H1 (cell line): ENCODE measurements around the gene TBRG4. TPM values are rescaled to one million over a fixed set of nuclear protein-coding genes. Genes with fewer than 3 reads are reported as not detected.

Source experiments
- CTCF ChIA-PET: fragments of 300-600 bp; sonication (Branson Sonifier 250); formaldehyde crosslinking; loops from one replicate; lab custom pipeline; 2021; ENCODE audit not compliant: partially characterized antibody; lab: Charles Lee
- POLR2A ChIA-PET: fragments of 300-600 bp; sonication (Branson Sonifier 250); formaldehyde crosslinking; loops from one replicate; lab custom pipeline; 2021; ENCODE audit warnings: inconsistent platforms; ENCODE audit not compliant: partially characterized antibody; lab: Charles Lee
- DNase-seq, 2 experiments: peaks; one replicate each; pipeline versions ENCODE4 v3.0.0 to v3.0.0-alpha.2; 2010 to 2022; ENCODE audit warnings: low spot score in 2 of 2, low read depth in 1 of 2, mixed read lengths in 1 of 2
- FAIRE-seq: peaks from 2 replicates; lab custom pipeline; 2011; peaks lifted over from hg19 to GRCh38; lab: Jason Lieb, UNC
- H2AFZ ChIP-seq: 2 replicates; pipeline ENCODE4 v1.8.1; 2012; ENCODE audit warnings: low read length, inconsistent platforms
- H2AK5ac ChIP-seq: 2 replicates; pipeline ENCODE4 v1.6.1; 2013; ENCODE audit warnings: low read depth, low read length
- H2BK120ac ChIP-seq: replicated peaks from 2 replicates; pipeline ENCODE3; 2013; ENCODE audit warnings: low read depth, low read length, inconsistent platforms
- H2BK12ac ChIP-seq: 2 replicates; pipeline ENCODE4 v1.6.1; 2013; ENCODE audit warnings: low read depth, low read length
- H2BK15ac ChIP-seq: 2 replicates; pipeline ENCODE4 v1.6.1; 2013; ENCODE audit warnings: low read length
- H2BK20ac ChIP-seq: 2 replicates; pipeline ENCODE4 v1.6.1; 2013; ENCODE audit warnings: low read length
- H2BK5ac ChIP-seq: 2 replicates; pipeline ENCODE4 v1.6.1; 2013; ENCODE audit warnings: low read depth, low read length
- H3K14ac ChIP-seq: 2 replicates; pipeline ENCODE4 v1.6.1; 2013; ENCODE audit warnings: inconsistent platforms; ENCODE audit not compliant: insufficient read length
- H3K18ac ChIP-seq: 2 replicates; pipeline ENCODE4 v1.6.1; 2013; ENCODE audit warnings: low read length; ENCODE audit errors: extremely low read depth
- H3K23ac ChIP-seq: 2 replicates; pipeline ENCODE4 v1.6.1; 2013; ENCODE audit warnings: inconsistent platforms; ENCODE audit not compliant: insufficient read length
- H3K23me2 ChIP-seq: 2 replicates; pipeline ENCODE4 v1.6.1; 2013; ENCODE audit warnings: low read depth, low read length
- H3K27ac ChIP-seq: 2 replicates; pipeline ENCODE4 v1.6.1; 2011; ENCODE audit warnings: low read depth, low read length, inconsistent platforms
- H3K27me3 ChIP-seq, 4 experiments: replicated peaks in 1 of 4; 1 replicate in 1 of 4; 2 replicates in 3 of 4; pipeline versions ENCODE4 v1.6.1 to v1.8.1; 2011 to 2013; ENCODE audit warnings: low read length in 3 of 4, mild to moderate bottlenecking in 3 of 4, inconsistent platforms in 2 of 4, mixed read lengths in 2 of 4, moderate library complexity in 1 of 4; ENCODE audit not compliant: control insufficient read depth in 3 of 4, insufficient read depth in 3 of 4; ENCODE audit errors: extremely low read depth in 1 of 4
- H3K36me3 ChIP-seq, 4 experiments: 2 replicates each; pipeline versions ENCODE4 v1.6.1 to v1.8.1; 2011 to 2013; ENCODE audit warnings: mild to moderate bottlenecking in 4 of 4, low read length in 3 of 4, moderate library complexity in 2 of 4, control low read depth in 1 of 4, inconsistent platforms in 1 of 4; ENCODE audit not compliant: insufficient read depth in 4 of 4, control insufficient read depth in 2 of 4
- H3K4ac ChIP-seq: replicated peaks from 2 replicates; pipeline ENCODE3; 2013; ENCODE audit warnings: low read length, low read depth, mixed read lengths, inconsistent platforms; ENCODE audit not compliant: insufficient read length
- H3K4me1 ChIP-seq, 4 experiments: replicated peaks in 1 of 4; 1 replicate in 1 of 4; 2 replicates in 3 of 4; pipeline versions ENCODE4 v1.6.1 to v1.8.1; 2011 to 2013; ENCODE audit warnings: low read length in 3 of 4, inconsistent platforms in 2 of 4, mixed read lengths in 1 of 4; ENCODE audit not compliant: insufficient read depth in 4 of 4, control insufficient read depth in 3 of 4
- H3K4me2 ChIP-seq, 2 experiments: 2 replicates each; pipeline versions ENCODE4 v1.6.1 to v1.8.1; 2011 to 2013; ENCODE audit warnings: low read depth in 2 of 2, low read length in 2 of 2, control low read depth in 1 of 2, inconsistent platforms in 1 of 2, mild to moderate bottlenecking in 1 of 2; ENCODE audit not compliant: insufficient read depth in 1 of 2
- H3K4me3 ChIP-seq, 4 experiments: fragments of 200-600, 300-600 bp in 1 of 4; sonication (generic), shearing (Covaris generic), sonication (Bioruptor Twin) in 1 of 4; 2 replicates each; pipeline versions ENCODE4 v1.5.1 to v1.8.1; 2011 to 2016; ENCODE audit warnings: low read length in 4 of 4, low read depth in 3 of 4, control low read depth in 2 of 4, inconsistent platforms in 2 of 4, mild to moderate bottlenecking in 2 of 4, mixed read lengths in 1 of 4, moderate library complexity in 1 of 4; ENCODE audit not compliant: insufficient read depth in 2 of 4; ENCODE audit errors: extremely low read depth in 1 of 4
- H3K56ac ChIP-seq: replicated peaks from 2 replicates; pipeline ENCODE3; 2013; ENCODE audit warnings: low read depth, mild to moderate bottlenecking, mixed read lengths, low read length, inconsistent platforms; ENCODE audit not compliant: insufficient read length
- H3K79me1 ChIP-seq: 2 replicates; pipeline ENCODE4 v1.6.1; 2013; ENCODE audit warnings: low read depth, low read length, control low read depth
- H3K79me2 ChIP-seq, 2 experiments: 2 replicates each; pipeline versions ENCODE4 v1.6.1 to v1.8.1; 2012 to 2013; ENCODE audit warnings: low read length in 2 of 2, mild to moderate bottlenecking in 2 of 2, inconsistent platforms in 1 of 2; ENCODE audit not compliant: insufficient read depth in 2 of 2, control insufficient read depth in 1 of 2
- H3K9ac ChIP-seq, 4 experiments: replicated peaks in 1 of 4; 1 replicate in 1 of 4; 2 replicates in 3 of 4; pipeline versions ENCODE4 v1.6.1 to v1.8.1; 2011 to 2013; ENCODE audit warnings: low read depth in 3 of 4, low read length in 3 of 4, control low read depth in 2 of 4, mild to moderate bottlenecking in 2 of 4, moderate library complexity in 2 of 4, inconsistent platforms in 1 of 4; ENCODE audit errors: extremely low read depth in 1 of 4
- H3K9me3 ChIP-seq, 2 experiments: 2 replicates each; pipeline versions ENCODE4 v1.6.1 to v1.8.1; 2012 to 2013; ENCODE audit warnings: mild to moderate bottlenecking in 2 of 2, moderate library complexity in 2 of 2, control low read depth in 1 of 2, inconsistent platforms in 1 of 2, low read depth in 1 of 2, low read length in 1 of 2, mixed read lengths in 1 of 2; ENCODE audit not compliant: insufficient read depth in 2 of 2
- H4K20me1 ChIP-seq, 2 experiments: replicated peaks in 1 of 2; 2 replicates each; pipeline versions ENCODE3 to v1.8.1; 2011 to 2013; ENCODE audit warnings: inconsistent platforms in 2 of 2, low read length in 2 of 2, mild to moderate bottlenecking in 1 of 2; ENCODE audit not compliant: insufficient read depth in 2 of 2, control insufficient read depth in 1 of 2
- H4K5ac ChIP-seq: 2 replicates; pipeline ENCODE4 v1.6.1; 2013; ENCODE audit warnings: low read length, low read depth, mixed read lengths, inconsistent platforms; ENCODE audit not compliant: insufficient read length
- H4K8ac ChIP-seq: 2 replicates; pipeline ENCODE4 v1.8.0; 2013; ENCODE audit warnings: mild to moderate bottlenecking, moderate library complexity, low read length, inconsistent platforms; ENCODE audit not compliant: insufficient read depth; ENCODE audit errors: extremely low read depth
- H4K91ac ChIP-seq: replicated peaks from 2 replicates; pipeline ENCODE3; 2013; ENCODE audit warnings: low read length, mixed read lengths, inconsistent platforms; ENCODE audit not compliant: insufficient read length
- CBX5 ChIP-seq: fragments of 300-800, 300-1000 bp; sonication (generic); IDR thresholded peaks from 2 replicates; pipeline ENCODE4 v1.7.1; 2016; ENCODE audit warnings: antibody characterized with exemption, low read length, low read depth
- RNF2 ChIP-seq: fragments of 200-900, 300-1000 bp; sonication (generic); IDR thresholded peaks from 2 replicates; pipeline ENCODE4 v1.7.1; 2016; ENCODE audit warnings: borderline replicate concordance, low read depth, mild to moderate bottlenecking, antibody characterized with exemption, low read length; ENCODE audit not compliant: poor library complexity, severe bottlenecking; ENCODE audit errors: missing control alignments
- WGBS, 2 experiments: shearing (Covaris generic) in 1 of 2; methylation state at CpG; one replicate each; pipeline versions ENCODE4 v1.1.6 to v1.1.7; 2013 to 2015; ENCODE audit warnings: low lambda C conversion rate in 2 of 2, mixed read lengths in 2 of 2, inconsistent platforms in 1 of 2, low coverage in 1 of 2, missing lambda C conversion rate in 1 of 2; ENCODE audit not compliant: insufficient replicate concordance in 2 of 2, insufficient coverage in 1 of 2, insufficient read length in 1 of 2; ENCODE audit errors: extremely low coverage in 1 of 2, missing lambda C conversion rate in 1 of 2; 5-methylcytosine and 5-hydroxymethylcytosine counted together
- polyA plus RNA-seq, 7 experiments: library from polyadenylated mRNA; depleted of rRNA in 3 of 7; stranded (reverse) in 5 of 7; unstranded in 2 of 7; fragments of >200 nt in 5 of 7; fragments of 200-250 nt in 2 of 7; gene quantifications; 1 replicate in 5 of 7; 2 replicates in 1 of 7; 4 replicates in 1 of 7; pipeline versions ENCODE4 v1.2.1 to v1.2.3, GENCODE V29; 2011 to 2013; ENCODE audit warnings: missing spikeins in 2 of 7, mixed read lengths in 2 of 7
- total RNA-seq: library from RNA; stranded (reverse); fragmentation: NEBNext Ultra II Directional; extraction: Animal tissue kit (Norgen Biotek cat#: 25700); gene quantifications from 2 replicates; pipeline ENCODE4 v1.2.1, GENCODE V29; 2021

TBRG4 gene
- total and polyA plus RNA-seq, 2 of the 8 experiments (the other 6 are each of a cell fraction or from before 2014, with no cell fraction given), result 110 to 137 TPM

GRCh38 chr7:45081670-45081974 is 29.9 kb downstream of the TBRG4 start:
- Histone ChIP-seq H3K9me3 (no peaks in the 10 kb centered on the region), H3K79me1 (no peaks in the 10 kb centered on the region), H3K9ac (no peak overlapping the region), H3K4ac (no peak overlapping the region), H3K4me1 (no peaks in the 10 kb centered on the region; a peak in 1 of 7 replicates), H3K23ac (no peak overlapping the region), H3K79me2 (no peaks in the 10 kb centered on the region), H4K91ac (no peak overlapping the region), H3K14ac (no peak overlapping the region), H3K18ac (no peak overlapping the region), H2BK20ac (no peak overlapping the region), H3K56ac (no peak overlapping the region), H2BK5ac (no peak overlapping the region), H3K4me2 (no peak overlapping the region), H4K5ac (no peak overlapping the region), H2BK120ac (no peak overlapping the region), H3K27ac (no peak overlapping the region), H2AK5ac (no peak overlapping the region), H4K20me1 (no peaks in the 10 kb centered on the region), H2BK12ac (no peak overlapping the region), H3K36me3 (no peaks in the 10 kb centered on the region), H3K27me3 (0 out of 7 replicates have a peak, but pooled peaks cover 0 to under 1% (median 0%) of the 10 kb centered on the region in 4 experiments), H3K23me2 (no peaks in the 10 kb centered on the region), H2AFZ (no peak overlapping the region), H2BK15ac (no peak overlapping the region), H4K8ac (peak overlapping the region; percentile 35; the same call in 1 of the 2 replicates), H3K4me3 (no peak overlapping the region)
- POLR2A ChIA-PET, result interaction anchor here (0.6 to 1.6 kb wide), 3 partner anchors 8 to 507 kb away, joined by 3 to 4 read pairs (median 3); partner anchors contain the start of gene NACAD
- CTCF ChIA-PET, result interaction anchor here (0.7 to 1.7 kb wide), 3 partner anchors 9 to 225 kb away, joined by 3 to 7 read pairs (median 3); no protein-coding TSS in a partner anchor
- DNase-seq (no peak), FAIRE-seq (no peak)
- WGBS, 2 experiments, result 92% methylated on average over 9 of the region's 9 CpGs; no CpG with 5 or more reads in 1 of the 2 experiments
- no peak for TF ChIP-seq CBX5
- no peak for TF ChIP-seq RNF2
